WTC11 (cell line): ENCODE measurements around the gene MBD3L3.
"Not testable (repeated sequence)": the region's sequence is repeated elsewhere in the genome, so short reads cannot be mapped to it uniquely, and the experiment has no call there.

ENCODE experiments used
- CBFB ChIP-seq: sonication (generic); formaldehyde crosslinking; IDR thresholded peaks from 2 replicates; pipeline ENCODE4 v1.8.1; 2022; ENCODE audit warnings: mild to moderate bottlenecking, low read depth, missing genetic modification reagents
- CTCF ChIP-seq: fragments of 200-600 bp; IDR thresholded peaks from 2 replicates; pipeline ENCODE4 v1.8.0; 2022; ENCODE audit warnings: antibody characterized with exemption
- ETV6 ChIP-seq: sonication (generic); formaldehyde crosslinking; IDR thresholded peaks from 2 replicates; pipeline ENCODE4 v1.8.1; 2022; ENCODE audit warnings: mild to moderate bottlenecking, missing genetic modification reagents
- GABPB1 ChIP-seq: sonication (generic); formaldehyde crosslinking; IDR thresholded peaks from 2 replicates; pipeline ENCODE4 v1.8.1; 2023; ENCODE audit warnings: mild to moderate bottlenecking, missing genetic modification reagents
- GTF2I ChIP-seq: fragments of 250-450 bp; sonication (Bioruptor Pico); conservative IDR thresholded peaks from 2 replicates; pipeline ENCODE4 v1.4.0; 2021; ENCODE audit warnings: mild to moderate bottlenecking
- IRF2 ChIP-seq: sonication (generic); formaldehyde crosslinking; IDR thresholded peaks from 2 replicates; pipeline ENCODE4 v1.8.0; 2022; ENCODE audit warnings: low read depth, missing genetic modification reagents, borderline replicate concordance
- JUN ChIP-seq: sonication (generic); formaldehyde crosslinking; IDR thresholded peaks from 2 replicates; pipeline ENCODE4 v1.8.0; 2023; ENCODE audit warnings: mild to moderate bottlenecking, missing genetic modification reagents
- MAX ChIP-seq: sonication (generic); formaldehyde crosslinking; IDR thresholded peaks from 2 replicates; pipeline ENCODE4 v1.8.0; 2022; ENCODE audit warnings: mild to moderate bottlenecking, missing genetic modification reagents
- NFE2L1 ChIP-seq: sonication (generic); formaldehyde crosslinking; IDR thresholded peaks from 2 replicates; pipeline ENCODE4 v1.8.1; 2023; ENCODE audit warnings: missing genetic modification reagents
- NFYB ChIP-seq: sonication (generic); formaldehyde crosslinking; conservative IDR thresholded peaks from 2 replicates; pipeline ENCODE4 v1.8.0; 2022; ENCODE audit warnings: low read depth, missing genetic modification reagents
- NR2C2 ChIP-seq: sonication (generic); formaldehyde crosslinking; IDR thresholded peaks from 2 replicates; pipeline ENCODE4 v1.8.0; 2022; ENCODE audit warnings: mild to moderate bottlenecking, missing genetic modification reagents
- USF2 ChIP-seq: sonication (generic); formaldehyde crosslinking; IDR thresholded peaks from 2 replicates; pipeline ENCODE4 v1.8.1; 2023; ENCODE audit warnings: mild to moderate bottlenecking, missing genetic modification reagents, moderate library complexity

- not testable (repeated sequence) for TF ChIP-seq CTCF; NR2C2; NFYB (CRISPR knock-in tag); ETV6 (CRISPR knock-in tag); GABPB1 (CRISPR knock-in tag); JUN (CRISPR knock-in tag); NFE2L1; MAX (CRISPR knock-in tag); USF2 (CRISPR knock-in tag); CBFB (CRISPR knock-in tag); GTF2I; IRF2
These were observed 37.1 kb downstream of the MBD3L3 start, which contains the start of gene MBD3L2B for GRCh38 chr19:7021331-7021730.
